ENCODE measurements around the gene PWWP2A. TPM values are rescaled to one million over a fixed set of nuclear protein-coding genes. Genes with fewer than 3 reads are reported as not detected.

The PWWP2A gene
- total RNA-seq, 1 experiment from 2014 or later = 61.1 TPM

DNA sequence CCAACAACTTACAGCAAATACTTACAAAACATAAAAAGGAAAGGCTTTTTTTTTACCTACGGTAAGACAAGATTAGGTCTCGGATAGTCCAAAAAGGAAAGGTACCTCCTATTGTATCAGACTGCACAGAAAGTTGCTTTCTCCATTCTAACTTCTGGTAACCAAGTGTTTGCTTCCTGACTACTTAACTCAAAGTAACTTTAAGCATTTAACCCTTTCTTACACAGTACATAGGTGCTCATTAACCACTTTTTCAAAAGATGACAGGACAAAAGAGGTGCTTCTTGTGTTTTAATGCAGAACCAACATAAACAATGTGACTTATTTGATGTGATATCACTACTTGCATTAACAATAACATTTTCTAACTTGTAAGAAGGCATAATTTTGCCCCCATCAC lies 23.1 kb downstream of the PWWP2A start (continued):
- TF ChIP-seq, protein P1, sequence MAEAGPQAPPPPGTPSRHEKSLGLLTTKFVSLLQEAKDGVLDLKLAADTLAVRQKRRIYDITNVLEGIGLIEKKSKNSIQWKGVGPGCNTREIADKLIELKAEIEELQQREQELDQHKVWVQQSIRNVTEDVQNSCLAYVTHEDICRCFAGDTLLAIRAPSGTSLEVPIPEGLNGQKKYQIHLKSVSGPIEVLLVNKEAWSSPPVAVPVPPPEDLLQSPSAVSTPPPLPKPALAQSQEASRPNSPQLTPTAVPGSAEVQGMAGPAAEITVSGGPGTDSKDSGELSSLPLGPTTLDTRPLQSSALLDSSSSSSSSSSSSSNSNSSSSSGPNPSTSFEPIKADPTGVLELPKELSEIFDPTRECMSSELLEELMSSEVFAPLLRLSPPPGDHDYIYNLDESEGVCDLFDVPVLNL (CRISPR knock-in tag; IDR thresholded peaks at IDR 0.05; ENCODE audit: borderline replicate concordance, low read depth) = no peak
- TF ChIP-seq SP1 (CRISPR knock-in tag; conservative IDR thresholded peaks at IDR 0.05) = no peak
- no peak for TF ChIP-seq JUN (CRISPR knock-in tag; IDR thresholded peaks at IDR 0.05)
- TF ChIP-seq, protein P2, sequence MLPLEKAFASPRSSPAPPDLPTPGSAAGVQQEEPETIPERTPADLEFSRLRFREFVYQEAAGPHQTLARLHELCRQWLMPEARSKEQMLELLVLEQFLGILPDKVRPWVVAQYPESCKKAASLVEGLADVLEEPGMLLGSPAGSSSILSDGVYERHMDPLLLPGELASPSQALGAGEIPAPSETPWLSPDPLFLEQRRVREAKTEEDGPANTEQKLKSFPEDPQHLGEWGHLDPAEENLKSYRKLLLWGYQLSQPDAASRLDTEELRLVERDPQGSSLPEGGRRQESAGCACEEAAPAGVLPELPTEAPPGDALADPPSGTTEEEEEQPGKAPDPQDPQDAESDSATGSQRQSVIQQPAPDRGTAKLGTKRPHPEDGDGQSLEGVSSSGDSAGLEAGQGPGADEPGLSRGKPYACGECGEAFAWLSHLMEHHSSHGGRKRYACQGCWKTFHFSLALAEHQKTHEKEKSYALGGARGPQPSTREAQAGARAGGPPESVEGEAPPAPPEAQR (CRISPR knock-in tag; IDR thresholded peaks at IDR 0.05) = no peak
- TF ChIP-seq ZNF121 (CRISPR knock-in tag; IDR thresholded peaks at IDR 0.05) = no peak
- TF ChIP-seq, protein P3, sequence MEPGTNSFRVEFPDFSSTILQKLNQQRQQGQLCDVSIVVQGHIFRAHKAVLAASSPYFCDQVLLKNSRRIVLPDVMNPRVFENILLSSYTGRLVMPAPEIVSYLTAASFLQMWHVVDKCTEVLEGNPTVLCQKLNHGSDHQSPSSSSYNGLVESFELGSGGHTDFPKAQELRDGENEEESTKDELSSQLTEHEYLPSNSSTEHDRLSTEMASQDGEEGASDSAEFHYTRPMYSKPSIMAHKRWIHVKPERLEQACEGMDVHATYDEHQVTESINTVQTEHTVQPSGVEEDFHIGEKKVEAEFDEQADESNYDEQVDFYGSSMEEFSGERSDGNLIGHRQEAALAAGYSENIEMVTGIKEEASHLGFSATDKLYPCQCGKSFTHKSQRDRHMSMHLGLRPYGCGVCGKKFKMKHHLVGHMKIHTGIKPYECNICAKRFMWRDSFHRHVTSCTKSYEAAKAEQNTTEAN (CRISPR knock-in tag; IDR thresholded peaks at IDR 0.05) = no peak
- no peak for TF ChIP-seq NFATC4 (CRISPR knock-in tag; IDR thresholded peaks at IDR 0.05)
- no peak for TF ChIP-seq ZNF232 (CRISPR knock-in tag; IDR thresholded peaks at IDR 0.05)
- TF ChIP-seq ZBTB21 (CRISPR knock-in tag; IDR thresholded peaks at IDR 0.05; ENCODE audit: borderline replicate concordance) = no peak
- no peak for TF ChIP-seq SOX15 (CRISPR knock-in tag; IDR thresholded peaks at IDR 0.05)
- TF ChIP-seq, protein P4, sequence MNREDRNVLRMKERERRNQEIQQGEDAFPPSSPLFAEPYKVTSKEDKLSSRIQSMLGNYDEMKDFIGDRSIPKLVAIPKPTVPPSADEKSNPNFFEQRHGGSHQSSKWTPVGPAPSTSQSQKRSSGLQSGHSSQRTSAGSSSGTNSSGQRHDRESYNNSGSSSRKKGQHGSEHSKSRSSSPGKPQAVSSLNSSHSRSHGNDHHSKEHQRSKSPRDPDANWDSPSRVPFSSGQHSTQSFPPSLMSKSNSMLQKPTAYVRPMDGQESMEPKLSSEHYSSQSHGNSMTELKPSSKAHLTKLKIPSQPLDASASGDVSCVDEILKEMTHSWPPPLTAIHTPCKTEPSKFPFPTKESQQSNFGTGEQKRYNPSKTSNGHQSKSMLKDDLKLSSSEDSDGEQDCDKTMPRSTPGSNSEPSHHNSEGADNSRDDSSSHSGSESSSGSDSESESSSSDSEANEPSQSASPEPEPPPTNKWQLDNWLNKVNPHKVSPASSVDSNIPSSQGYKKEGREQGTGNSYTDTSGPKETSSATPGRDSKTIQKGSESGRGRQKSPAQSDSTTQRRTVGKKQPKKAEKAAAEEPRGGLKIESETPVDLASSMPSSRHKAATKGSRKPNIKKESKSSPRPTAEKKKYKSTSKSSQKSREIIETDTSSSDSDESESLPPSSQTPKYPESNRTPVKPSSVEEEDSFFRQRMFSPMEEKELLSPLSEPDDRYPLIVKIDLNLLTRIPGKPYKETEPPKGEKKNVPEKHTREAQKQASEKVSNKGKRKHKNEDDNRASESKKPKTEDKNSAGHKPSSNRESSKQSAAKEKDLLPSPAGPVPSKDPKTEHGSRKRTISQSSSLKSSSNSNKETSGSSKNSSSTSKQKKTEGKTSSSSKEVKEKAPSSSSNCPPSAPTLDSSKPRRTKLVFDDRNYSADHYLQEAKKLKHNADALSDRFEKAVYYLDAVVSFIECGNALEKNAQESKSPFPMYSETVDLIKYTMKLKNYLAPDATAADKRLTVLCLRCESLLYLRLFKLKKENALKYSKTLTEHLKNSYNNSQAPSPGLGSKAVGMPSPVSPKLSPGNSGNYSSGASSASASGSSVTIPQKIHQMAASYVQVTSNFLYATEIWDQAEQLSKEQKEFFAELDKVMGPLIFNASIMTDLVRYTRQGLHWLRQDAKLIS (CRISPR knock-in tag; IDR thresholded peaks at IDR 0.05; ENCODE audit: borderline replicate concordance) = no peak
- no peak for TF ChIP-seq TEAD1 (CRISPR knock-in tag; IDR thresholded peaks at IDR 0.05)
- TF ChIP-seq, protein P5, sequence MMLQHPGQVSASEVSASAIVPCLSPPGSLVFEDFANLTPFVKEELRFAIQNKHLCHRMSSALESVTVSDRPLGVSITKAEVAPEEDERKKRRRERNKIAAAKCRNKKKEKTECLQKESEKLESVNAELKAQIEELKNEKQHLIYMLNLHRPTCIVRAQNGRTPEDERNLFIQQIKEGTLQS (CRISPR knock-in tag; conservative IDR thresholded peaks at IDR 0.05) = no peak
- TF ChIP-seq, protein P6, sequence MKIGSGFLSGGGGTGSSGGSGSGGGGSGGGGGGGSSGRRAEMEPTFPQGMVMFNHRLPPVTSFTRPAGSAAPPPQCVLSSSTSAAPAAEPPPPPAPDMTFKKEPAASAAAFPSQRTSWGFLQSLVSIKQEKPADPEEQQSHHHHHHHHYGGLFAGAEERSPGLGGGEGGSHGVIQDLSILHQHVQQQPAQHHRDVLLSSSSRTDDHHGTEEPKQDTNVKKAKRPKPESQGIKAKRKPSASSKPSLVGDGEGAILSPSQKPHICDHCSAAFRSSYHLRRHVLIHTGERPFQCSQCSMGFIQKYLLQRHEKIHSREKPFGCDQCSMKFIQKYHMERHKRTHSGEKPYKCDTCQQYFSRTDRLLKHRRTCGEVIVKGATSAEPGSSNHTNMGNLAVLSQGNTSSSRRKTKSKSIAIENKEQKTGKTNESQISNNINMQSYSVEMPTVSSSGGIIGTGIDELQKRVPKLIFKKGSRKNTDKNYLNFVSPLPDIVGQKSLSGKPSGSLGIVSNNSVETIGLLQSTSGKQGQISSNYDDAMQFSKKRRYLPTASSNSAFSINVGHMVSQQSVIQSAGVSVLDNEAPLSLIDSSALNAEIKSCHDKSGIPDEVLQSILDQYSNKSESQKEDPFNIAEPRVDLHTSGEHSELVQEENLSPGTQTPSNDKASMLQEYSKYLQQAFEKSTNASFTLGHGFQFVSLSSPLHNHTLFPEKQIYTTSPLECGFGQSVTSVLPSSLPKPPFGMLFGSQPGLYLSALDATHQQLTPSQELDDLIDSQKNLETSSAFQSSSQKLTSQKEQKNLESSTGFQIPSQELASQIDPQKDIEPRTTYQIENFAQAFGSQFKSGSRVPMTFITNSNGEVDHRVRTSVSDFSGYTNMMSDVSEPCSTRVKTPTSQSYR (CRISPR knock-in tag; IDR thresholded peaks at IDR 0.05) = no peak

DNA sequence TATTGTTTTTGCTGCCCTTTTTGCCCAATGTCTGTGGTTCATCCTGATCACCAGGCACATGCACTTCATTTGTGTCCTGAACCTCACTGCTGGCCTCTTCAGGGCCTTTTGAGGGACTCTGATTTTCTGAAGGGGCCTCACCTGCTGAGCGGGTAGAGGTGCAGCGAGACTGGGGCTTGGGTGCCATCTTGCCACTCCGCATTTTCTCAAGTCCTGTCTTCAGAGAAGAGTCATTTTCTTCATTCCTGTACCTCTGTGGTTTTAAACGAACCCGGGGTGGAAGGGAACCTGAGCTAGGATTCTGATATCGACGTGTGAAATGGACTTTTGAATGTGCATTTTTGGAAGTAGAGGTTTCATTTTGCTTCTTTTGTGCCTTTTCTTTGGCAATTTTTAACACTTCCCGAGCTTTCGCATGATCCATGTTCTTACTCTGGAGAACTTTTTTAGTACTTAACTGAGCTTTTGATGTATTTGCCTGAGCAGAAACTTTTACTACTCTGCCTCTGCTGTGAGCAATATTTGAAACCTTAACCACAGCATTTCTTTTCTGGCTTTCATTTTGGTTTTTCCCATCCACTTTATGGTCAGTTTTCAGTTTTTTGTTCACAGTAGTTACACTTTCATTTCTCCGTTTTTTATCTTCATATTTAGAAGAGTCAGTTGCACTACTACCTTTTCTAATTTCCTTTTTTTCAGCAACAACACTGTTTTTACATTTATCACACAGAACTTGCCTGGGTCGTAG lies 26.1 kb downstream of the PWWP2A start:
- no peaks in the 10 kb centered on the region for H3K27me3 Mint-ChIP-seq (ENCODE audit: low read depth)
- DNase-seq (ENCODE audit: low spot score) = no peak
- H3K9me3 Mint-ChIP-seq = no peaks in the 10 kb centered on the region
- ChIA-PET CTCF (no interaction called here), POLR2A (interaction anchor here (1.0 kb wide), 1 partner anchor 67 kb away, joined by 3 read pairs; no protein-coding TSS in a partner anchor)
- peak overlapping the region; percentile 28 for H3K27ac Mint-ChIP-seq
- peaks cover 30% of the 10 kb centered on the region for H3K36me3 Mint-ChIP-seq
- H3K4me3 Mint-ChIP-seq = no peak overlapping the region
- ATAC-seq = no peak
- peaks cover 19% of the 10 kb centered on the region for H3K4me1 Mint-ChIP-seq
- TF ChIP-seq, protein P7, sequence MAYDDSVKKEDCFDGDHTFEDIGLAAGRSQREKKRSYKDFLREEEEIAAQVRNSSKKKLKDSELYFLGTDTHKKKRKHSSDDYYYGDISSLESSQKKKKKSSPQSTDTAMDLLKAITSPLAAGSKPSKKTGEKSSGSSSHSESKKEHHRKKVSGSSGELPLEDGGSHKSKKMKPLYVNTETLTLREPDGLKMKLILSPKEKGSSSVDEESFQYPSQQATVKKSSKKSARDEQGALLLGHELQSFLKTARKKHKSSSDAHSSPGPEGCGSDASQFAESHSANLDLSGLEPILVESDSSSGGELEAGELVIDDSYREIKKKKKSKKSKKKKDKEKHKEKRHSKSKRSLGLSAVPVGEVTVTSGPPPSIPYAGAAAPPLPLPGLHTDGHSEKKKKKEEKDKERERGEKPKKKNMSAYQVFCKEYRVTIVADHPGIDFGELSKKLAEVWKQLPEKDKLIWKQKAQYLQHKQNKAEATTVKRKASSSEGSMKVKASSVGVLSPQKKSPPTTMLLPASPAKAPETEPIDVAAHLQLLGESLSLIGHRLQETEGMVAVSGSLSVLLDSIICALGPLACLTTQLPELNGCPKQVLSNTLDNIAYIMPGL (CRISPR knock-in tag; IDR thresholded peaks at IDR 0.05) = no peak
- no peak for TF ChIP-seq CREM (CRISPR knock-in tag; IDR thresholded peaks at IDR 0.05)
- TF ChIP-seq, protein P8, sequence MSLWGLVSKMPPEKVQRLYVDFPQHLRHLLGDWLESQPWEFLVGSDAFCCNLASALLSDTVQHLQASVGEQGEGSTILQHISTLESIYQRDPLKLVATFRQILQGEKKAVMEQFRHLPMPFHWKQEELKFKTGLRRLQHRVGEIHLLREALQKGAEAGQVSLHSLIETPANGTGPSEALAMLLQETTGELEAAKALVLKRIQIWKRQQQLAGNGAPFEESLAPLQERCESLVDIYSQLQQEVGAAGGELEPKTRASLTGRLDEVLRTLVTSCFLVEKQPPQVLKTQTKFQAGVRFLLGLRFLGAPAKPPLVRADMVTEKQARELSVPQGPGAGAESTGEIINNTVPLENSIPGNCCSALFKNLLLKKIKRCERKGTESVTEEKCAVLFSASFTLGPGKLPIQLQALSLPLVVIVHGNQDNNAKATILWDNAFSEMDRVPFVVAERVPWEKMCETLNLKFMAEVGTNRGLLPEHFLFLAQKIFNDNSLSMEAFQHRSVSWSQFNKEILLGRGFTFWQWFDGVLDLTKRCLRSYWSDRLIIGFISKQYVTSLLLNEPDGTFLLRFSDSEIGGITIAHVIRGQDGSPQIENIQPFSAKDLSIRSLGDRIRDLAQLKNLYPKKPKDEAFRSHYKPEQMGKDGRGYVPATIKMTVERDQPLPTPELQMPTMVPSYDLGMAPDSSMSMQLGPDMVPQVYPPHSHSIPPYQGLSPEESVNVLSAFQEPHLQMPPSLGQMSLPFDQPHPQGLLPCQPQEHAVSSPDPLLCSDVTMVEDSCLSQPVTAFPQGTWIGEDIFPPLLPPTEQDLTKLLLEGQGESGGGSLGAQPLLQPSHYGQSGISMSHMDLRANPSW (CRISPR knock-in tag; conservative IDR thresholded peaks at IDR 0.05; ENCODE audit: low read depth) = no peak
- TF ChIP-seq, protein P1 (CRISPR knock-in tag; IDR thresholded peaks at IDR 0.05; ENCODE audit: borderline replicate concordance, low read depth) = no peak

Measured in WTC11 (cell line).